Effector memory CD8-positive, alpha-beta T cell (primary cell): ENCODE data around the gene NEU3.
"Not testable (repeated sequence)": the region's sequence is repeated elsewhere in the genome, so short reads cannot be mapped to it uniquely, and the experiment has no call there.

ENCODE experiments used
- ATAC-seq: fragments of 150-1000 bp; cut with Tn5 transposase; replicated peaks from 2 replicates; pipeline ENCODE4 v1.10.0; 2021; ENCODE audit warnings: mild to moderate bottlenecking, moderate library complexity
- DNase-seq, 3 experiments: peaks; one replicate each; pipeline ENCODE4 v3.0.0; 2021
- H3K27ac Mint-ChIP-seq, 2 donors: one replicate each; pipeline ENCODE4 v1.8.0; 2022; ENCODE audit warnings: mild to moderate bottlenecking in 2 of 2, mixed read lengths in 2 of 2, moderate library complexity in 2 of 2
- H3K27me3 Mint-ChIP-seq, 2 donors: one replicate each; pipeline ENCODE4 v1.8.0; 2022; ENCODE audit warnings: mixed read lengths in 2 of 2
- H3K36me3 Mint-ChIP-seq: one replicate; pipeline ENCODE4 v1.8.0; 2022; ENCODE audit warnings: mild to moderate bottlenecking, moderate library complexity, mixed read lengths; ENCODE audit not compliant: insufficient read depth
- H3K4me1 Mint-ChIP-seq, 2 donors: one replicate each; pipeline ENCODE4 v1.8.0; 2022; ENCODE audit warnings: low read depth in 2 of 2, mixed read lengths in 2 of 2
- H3K4me3 Mint-ChIP-seq, 2 donors: one replicate each; pipeline ENCODE4 v1.8.0; 2022; ENCODE audit warnings: mild to moderate bottlenecking in 2 of 2, mixed read lengths in 2 of 2, moderate library complexity in 2 of 2
- H3K9me3 Mint-ChIP-seq, 2 donors: one replicate each; pipeline ENCODE4 v1.8.0; 2022; ENCODE audit warnings: mixed read lengths in 2 of 2

Gene NEU3

DNA sequence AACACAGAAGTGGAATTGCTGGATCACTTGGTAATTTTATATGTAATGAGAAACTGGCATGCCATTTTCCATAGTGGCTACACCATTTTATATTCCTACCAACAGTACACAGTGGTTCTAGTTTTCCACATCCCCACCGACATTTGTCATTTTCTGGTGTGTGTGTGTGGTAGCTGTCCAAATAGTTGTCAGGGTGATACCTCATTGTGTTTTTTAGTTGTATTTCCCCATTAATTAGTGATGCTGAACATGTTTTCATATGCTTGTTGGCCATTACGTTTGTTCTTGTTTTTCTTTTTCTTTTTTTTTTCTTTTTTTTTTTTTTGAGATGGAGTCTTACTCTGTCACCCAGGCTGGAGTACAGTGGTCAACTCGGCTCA is 12.2 kb downstream of the NEU3 start:
- ATAC-seq, result no peak
- H3K4me3 Mint-ChIP-seq, result no peak overlapping the region
- no peaks in the 10 kb centered on the region for H3K4me1 Mint-ChIP-seq
- H3K27me3 Mint-ChIP-seq, result no peaks in the 10 kb centered on the region
- peaks cover 11% of the 10 kb centered on the region for H3K36me3 Mint-ChIP-seq
- no peak overlapping the region for H3K27ac Mint-ChIP-seq
- no peak for DNase-seq
- no peaks in the 10 kb centered on the region for H3K9me3 Mint-ChIP-seq

DNA sequence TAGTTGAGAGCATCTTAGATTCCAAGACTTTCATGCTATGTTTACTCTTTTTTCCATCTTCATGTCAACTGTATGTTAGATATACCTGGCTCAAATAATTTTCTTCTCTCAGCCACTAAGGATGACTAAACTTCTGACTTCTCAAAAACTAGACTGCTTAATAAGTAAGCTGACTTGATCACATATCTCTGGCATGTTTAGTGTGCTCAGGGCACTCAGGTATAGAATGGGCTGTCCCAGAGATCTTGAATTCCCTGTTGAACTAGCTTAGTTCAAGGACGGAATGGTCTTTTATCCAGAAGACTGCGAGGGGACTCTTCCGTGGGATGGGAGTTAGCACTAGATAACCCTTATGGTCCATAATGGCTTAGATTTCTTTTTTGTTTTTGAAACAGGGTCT is 13.0 kb downstream of the NEU3 start:
- DNase-seq (no peak), ATAC-seq (no peak)
- H3K4me3 Mint-ChIP-seq, result no peak overlapping the region
- H3K4me1 Mint-ChIP-seq, result no peaks in the 10 kb centered on the region
- no peaks in the 10 kb centered on the region for H3K9me3 Mint-ChIP-seq
- no peak overlapping the region for H3K27ac Mint-ChIP-seq
- H3K27me3 Mint-ChIP-seq, result no peaks in the 10 kb centered on the region
- peaks cover 11% of the 10 kb centered on the region for H3K36me3 Mint-ChIP-seq

DNA sequence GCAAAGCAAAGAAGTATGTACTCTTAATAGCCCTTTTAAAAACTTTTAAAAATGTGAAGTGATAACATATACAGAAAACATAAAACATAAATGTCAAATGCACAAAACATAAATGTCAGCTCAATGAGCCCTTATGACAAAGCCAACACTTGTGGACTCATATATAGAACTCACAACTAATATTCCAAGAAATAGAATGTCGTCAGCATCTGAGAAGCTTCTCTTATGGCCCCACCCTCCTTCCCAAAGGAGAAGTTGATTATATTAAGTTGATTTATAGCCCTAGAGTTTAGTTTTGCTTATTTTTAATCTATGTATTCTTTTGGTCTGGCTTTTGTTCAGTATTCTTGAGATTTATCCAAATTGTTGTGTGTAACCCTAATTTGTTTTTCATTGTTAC is 13.8 kb downstream of the NEU3 start:
- H3K9me3 Mint-ChIP-seq, result no peaks in the 10 kb centered on the region
- ATAC-seq, result no peak
- no peaks in the 10 kb centered on the region for H3K27me3 Mint-ChIP-seq
- peaks cover 6% of the 10 kb centered on the region for H3K36me3 Mint-ChIP-seq
- no peak overlapping the region for H3K27ac Mint-ChIP-seq
- no peak for DNase-seq
- no peak overlapping the region for H3K4me3 Mint-ChIP-seq
- H3K4me1 Mint-ChIP-seq, result no peaks in the 10 kb centered on the region

DNA sequence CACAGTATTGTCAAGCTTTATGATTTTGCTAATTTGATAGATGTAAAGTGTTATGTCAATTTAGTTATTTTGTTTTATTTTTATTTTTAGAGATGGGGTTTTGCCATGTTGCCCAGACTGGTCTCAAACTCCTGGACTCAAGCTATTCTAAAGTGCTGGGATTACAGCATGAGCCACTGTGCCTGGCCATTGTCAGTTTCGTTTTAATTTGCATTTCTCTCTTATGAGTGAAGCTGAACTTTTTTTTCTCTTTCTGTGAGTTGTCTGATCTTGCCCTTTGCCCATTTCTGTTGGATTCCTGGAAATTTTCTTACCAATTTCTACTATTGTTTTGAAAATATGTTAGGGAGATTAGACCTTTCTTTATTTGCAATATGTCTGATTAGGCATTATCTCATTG is 15.5 kb downstream of the NEU3 start:
- Mint-ChIP-seq H3K9me3 (no peaks in the 10 kb centered on the region), H3K27ac (no peak overlapping the region), H3K4me1 (no peaks in the 10 kb centered on the region), H3K27me3 (no peaks in the 10 kb centered on the region), H3K36me3 (peaks cover 2% of the 10 kb centered on the region), H3K4me3 (no peak overlapping the region)
- no peak for ATAC-seq
- no peak for DNase-seq

DNA sequence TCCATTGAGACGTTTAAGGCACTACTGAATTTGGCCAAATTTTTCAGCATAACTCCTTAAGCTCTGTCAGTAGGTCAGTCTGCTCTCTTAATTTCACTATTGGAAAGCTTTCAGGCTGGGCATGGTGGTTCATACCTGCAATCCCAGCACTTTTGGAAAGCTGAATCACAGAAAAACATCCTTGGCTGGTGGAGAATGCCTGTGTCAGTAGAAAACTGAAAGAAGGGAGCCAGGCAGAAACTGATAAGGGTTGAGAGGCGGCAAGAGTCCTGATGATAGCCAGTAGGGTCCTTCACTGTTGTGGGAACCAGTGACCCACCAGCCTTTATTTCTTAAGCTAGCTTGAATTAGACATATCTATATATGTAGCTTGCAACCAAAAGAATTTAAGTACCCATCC is 22.6 kb downstream of the NEU3 start:
- peaks cover 4% of the 10 kb centered on the region for H3K36me3 Mint-ChIP-seq
- H3K4me1 Mint-ChIP-seq, result no peaks in the 10 kb centered on the region
- no peak overlapping the region for H3K27ac Mint-ChIP-seq
- DNase-seq (no peak), ATAC-seq (no peak)
- H3K9me3 Mint-ChIP-seq, result no peaks in the 10 kb centered on the region
- H3K27me3 Mint-ChIP-seq, result no peaks in the 10 kb centered on the region
- no peak overlapping the region for H3K4me3 Mint-ChIP-seq

DNA sequence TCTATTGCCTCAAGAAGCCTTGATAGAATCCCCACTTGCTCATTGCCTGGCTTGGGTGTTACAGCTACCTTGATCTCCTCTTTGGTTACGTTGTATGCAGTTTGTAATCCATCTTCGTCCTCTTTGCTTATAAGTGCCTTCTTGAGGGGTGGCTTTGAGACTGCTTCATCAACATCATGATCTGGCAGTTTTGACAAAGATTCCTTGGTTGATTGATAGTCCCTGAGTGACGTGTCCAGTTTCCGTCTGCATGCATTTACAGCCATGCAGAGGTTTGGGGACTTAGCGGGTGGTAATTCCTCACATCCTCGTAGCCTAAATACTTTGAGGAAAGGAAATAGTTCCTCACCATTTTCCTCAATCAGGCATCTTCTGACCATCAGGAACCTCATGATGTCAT is 23.1 kb downstream of the NEU3 start:
- H3K36me3 Mint-ChIP-seq, result peaks cover 4% of the 10 kb centered on the region
- DNase-seq, result no peak
- H3K4me3 Mint-ChIP-seq, result no peak overlapping the region
- H3K4me1 Mint-ChIP-seq, result no peaks in the 10 kb centered on the region
- H3K27me3 Mint-ChIP-seq, result no peaks in the 10 kb centered on the region
- H3K27ac Mint-ChIP-seq, result no peak overlapping the region
- ATAC-seq, result no peak
- H3K9me3 Mint-ChIP-seq, result no peaks in the 10 kb centered on the region

DNA sequence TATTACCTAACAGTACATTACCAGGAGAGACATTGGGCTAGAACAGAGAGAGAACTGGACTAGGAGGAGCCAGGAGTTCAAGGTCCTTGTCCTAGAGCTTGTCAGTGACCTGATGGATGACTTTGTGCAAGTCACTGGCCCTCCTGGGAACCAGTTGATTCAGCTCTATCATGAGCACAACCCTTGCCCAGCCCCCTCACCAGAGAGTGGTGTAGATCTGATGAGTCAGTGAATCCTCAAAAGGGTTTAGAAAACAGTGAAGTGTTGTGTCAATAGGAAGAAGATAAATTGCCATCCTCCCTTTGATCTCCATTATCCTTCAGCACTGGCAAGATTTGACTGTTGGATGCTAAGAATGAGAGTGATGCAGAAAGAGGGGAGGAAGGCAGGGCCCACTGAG is 24.3 kb downstream of the NEU3 start:
- DNase-seq, result no peak
- no peak overlapping the region for H3K4me3 Mint-ChIP-seq
- no peak for ATAC-seq
- H3K27me3 Mint-ChIP-seq, result no peaks in the 10 kb centered on the region
- H3K4me1 Mint-ChIP-seq, result no peaks in the 10 kb centered on the region
- H3K27ac Mint-ChIP-seq, result no peak overlapping the region
- no peaks in the 10 kb centered on the region for H3K9me3 Mint-ChIP-seq
- peaks cover 4% of the 10 kb centered on the region for H3K36me3 Mint-ChIP-seq

DNA sequence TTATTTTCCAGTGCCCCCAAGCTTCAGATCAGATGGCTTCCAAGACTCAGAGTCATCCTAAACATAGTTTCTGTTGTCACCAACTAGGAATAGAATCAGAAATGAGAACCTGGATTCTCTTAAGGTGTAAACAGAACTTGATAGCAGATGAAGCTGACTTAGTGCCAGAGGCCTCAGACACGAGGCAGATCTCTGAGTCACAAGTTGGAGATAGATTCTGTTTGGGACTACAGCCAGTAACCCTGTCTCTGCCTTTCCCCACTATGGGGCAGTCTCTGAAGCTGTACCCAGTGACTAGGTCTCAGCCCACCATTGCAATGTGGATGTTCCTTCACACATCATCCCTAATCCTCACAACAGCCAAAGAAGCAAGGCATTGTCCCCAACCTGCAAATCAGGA is 25.4 kb downstream of the NEU3 start:
- ATAC-seq, result no peak

DNA sequence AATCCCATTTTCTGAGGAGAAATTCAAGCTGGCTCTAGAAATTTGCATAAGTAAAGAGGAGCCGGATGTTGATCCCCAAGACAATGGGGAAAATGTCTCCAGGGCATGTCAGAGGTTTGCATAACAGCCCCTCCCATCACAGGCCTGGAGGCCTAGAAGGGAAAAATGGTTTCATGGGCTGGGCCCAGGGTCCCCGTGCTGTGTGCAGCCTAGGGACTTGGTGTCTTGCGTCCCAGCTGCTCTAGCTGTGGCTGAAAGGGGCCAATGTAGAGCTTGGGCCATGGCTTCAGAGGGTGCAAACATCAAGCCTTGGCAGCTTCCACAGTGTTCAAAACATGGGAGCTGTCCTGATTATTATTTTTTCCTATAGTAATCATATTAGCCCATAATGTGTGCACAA is 30.5 kb downstream of the NEU3 start:
- H3K4me3 Mint-ChIP-seq, DNase-seq, H3K9me3 Mint-ChIP-seq, ATAC-seq, H3K36me3 Mint-ChIP-seq, H3K27ac Mint-ChIP-seq, H3K27me3 Mint-ChIP-seq, H3K4me1 Mint-ChIP-seq: not testable (repeated sequence)

More for the DNA sequence above, 25.4 kb downstream of the NEU3 start:
- H3K27ac Mint-ChIP-seq, result no peak overlapping the region
- H3K27me3 Mint-ChIP-seq, result no peaks in the 10 kb centered on the region
- no peaks in the 10 kb centered on the region for H3K4me1 Mint-ChIP-seq
- peaks cover 0 to 2% of the 10 kb centered on the region in 2 donors for H3K9me3 Mint-ChIP-seq
- no peak overlapping the region for H3K4me3 Mint-ChIP-seq
- H3K36me3 Mint-ChIP-seq, result peaks cover 2% of the 10 kb centered on the region
- no peak for DNase-seq

DNA sequence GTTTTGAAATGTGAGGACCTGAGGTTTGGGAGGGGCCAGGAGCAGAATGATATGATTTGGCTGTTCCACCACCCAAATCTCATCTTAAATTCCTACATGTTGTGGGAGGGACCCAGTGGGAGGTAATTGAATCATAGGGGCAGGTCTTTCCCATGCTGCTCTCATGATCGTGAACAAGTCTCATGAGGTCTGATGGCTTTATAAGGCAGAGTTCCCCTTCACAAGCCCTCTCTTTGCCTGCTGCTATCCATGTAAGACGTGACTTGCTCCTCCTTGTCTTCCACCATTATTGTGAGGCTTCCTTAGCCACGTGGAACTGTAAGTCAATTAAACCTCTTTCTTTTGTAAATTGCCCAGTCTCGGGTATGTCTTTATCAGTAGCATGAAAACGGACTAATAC is 31.6 kb downstream of the NEU3 start:
- ATAC-seq, H3K27ac Mint-ChIP-seq, DNase-seq, H3K9me3 Mint-ChIP-seq, H3K36me3 Mint-ChIP-seq, H3K4me3 Mint-ChIP-seq, H3K27me3 Mint-ChIP-seq, H3K4me1 Mint-ChIP-seq: not testable (repeated sequence)

DNA sequence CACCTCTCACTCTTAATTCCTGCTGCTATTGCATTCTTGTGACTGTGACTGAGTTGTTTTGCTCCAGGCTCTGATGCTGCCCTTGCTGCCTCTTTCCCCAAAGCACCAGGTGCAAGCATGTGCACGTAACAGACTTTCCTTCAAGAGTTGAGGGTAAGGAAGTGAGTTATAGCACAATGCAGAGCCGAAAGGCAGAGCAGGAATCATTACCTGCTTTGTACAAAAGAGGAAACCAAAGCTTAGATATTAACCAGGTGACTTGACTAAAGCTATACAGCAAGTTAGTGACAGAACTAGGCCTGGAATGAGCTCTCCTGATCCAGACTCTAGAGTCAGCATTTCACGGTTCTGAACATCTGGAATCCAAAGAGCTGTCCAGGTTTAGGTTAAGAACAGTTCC is 33.6 kb downstream of the NEU3 start:
- H3K36me3 Mint-ChIP-seq, result no peaks in the 10 kb centered on the region
- no peak overlapping the region for H3K4me3 Mint-ChIP-seq
- DNase-seq, result no peak
- no peak overlapping the region for H3K27ac Mint-ChIP-seq
- H3K9me3 Mint-ChIP-seq, result peaks cover 0 to 2% of the 10 kb centered on the region in 2 donors
- no peaks in the 10 kb centered on the region for H3K4me1 Mint-ChIP-seq
- H3K27me3 Mint-ChIP-seq, result no peaks in the 10 kb centered on the region
- ATAC-seq, result no peak

DNA sequence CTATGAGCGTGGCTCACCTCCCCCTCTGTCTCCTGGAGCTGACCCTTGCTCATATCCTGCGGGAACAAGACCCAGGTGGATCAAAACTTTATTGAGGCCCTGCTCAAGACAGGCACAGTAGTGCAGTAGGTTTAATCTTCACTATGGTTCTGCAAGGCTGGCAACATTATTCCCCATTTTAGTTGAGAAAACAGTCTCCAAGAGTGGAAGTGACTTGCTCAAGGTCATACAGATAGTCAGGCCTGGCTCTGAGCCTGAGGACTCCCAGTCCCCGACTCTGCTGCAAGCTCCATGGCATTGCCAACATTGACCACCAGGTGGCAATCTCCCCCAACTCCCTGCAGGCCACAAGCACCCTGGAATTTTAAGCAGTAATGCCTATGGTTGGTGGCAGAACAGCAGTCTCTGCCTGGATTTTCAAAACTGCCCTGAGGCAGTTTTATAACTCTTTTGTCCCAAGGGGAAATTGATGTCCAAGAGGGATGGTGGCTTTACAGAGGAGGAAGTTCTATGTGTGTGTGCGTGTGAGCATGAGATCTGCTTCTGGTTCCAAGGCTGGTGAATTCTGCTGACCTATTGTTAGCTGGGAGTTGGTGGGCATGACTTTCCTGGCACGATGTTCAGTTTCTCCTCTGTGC is 34.1 kb downstream of the NEU3 start:
- H3K4me3 Mint-ChIP-seq, result no peak overlapping the region
- no peaks in the 10 kb centered on the region for H3K4me1 Mint-ChIP-seq
- no peaks in the 10 kb centered on the region for H3K27me3 Mint-ChIP-seq
- no peaks in the 10 kb centered on the region for H3K36me3 Mint-ChIP-seq
- H3K27ac Mint-ChIP-seq, result no peak overlapping the region
- H3K9me3 Mint-ChIP-seq, result peaks cover 0 to 2% of the 10 kb centered on the region in 2 donors
- ATAC-seq (peak; percentile 84), DNase-seq (peak; percentile 62 to 75 (median 67))

DNA sequence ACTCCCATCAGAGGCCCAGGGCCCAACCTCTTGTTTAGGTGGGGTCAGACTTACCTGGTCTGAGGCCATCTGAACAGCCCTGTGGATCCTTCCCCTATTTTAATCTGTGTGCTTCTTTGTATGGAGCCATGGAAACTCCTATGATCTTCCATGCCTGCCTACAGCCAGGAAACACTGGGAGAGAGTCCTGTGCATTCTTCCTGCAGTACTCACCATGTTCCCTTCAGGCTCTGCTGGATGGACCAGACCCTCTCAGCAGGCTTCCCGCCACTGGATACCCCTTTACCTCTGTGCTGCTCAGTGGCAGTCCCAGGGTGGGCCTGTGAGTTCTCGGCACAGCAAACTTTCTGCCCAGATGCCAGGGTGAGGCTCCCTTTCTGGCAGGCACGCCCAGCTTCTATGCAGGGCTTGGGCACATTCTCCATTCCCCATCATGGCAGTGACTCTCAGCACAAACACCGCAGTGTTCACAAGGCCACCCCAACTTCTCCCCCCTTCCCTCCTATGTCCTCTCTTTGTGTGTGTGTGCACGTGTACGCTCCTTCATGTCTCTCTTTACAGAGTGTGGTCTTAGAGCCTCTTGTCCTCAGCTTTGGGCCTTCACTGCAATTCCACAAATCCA is 34.8 kb downstream of the NEU3 start:
- DNase-seq (no peak), ATAC-seq (no peak)
- Mint-ChIP-seq H3K27ac (no peak overlapping the region), H3K9me3 (peaks cover 0 to 2% of the 10 kb centered on the region in 2 donors), H3K27me3 (no peaks in the 10 kb centered on the region), H3K4me3 (no peak overlapping the region), H3K4me1 (no peaks in the 10 kb centered on the region), H3K36me3 (no peaks in the 10 kb centered on the region)

DNA sequence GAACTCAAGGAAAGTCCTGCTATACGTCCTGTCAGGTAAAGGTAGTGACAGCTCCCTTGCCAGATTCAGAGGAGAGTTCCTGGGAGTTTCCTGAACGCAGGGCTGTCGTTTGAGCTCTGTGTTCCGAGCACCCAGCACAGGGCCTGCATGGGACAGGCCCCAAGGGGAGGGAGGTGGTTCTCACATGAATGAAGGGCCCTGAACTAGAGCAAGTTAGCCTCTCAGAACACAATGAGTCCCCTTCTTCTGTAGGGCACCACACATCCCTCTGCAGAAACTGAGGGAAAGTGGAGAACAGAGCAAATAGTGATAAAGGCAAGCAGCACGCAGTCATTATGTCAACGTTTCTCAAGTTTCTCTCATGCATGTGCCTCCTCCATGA is 35.3 kb downstream of the NEU3 start:
- H3K9me3 Mint-ChIP-seq, result no peaks in the 10 kb centered on the region
- H3K4me3 Mint-ChIP-seq, result no peak overlapping the region
- ATAC-seq, result no peak
- H3K27me3 Mint-ChIP-seq, result no peaks in the 10 kb centered on the region
- no peaks in the 10 kb centered on the region for H3K36me3 Mint-ChIP-seq
- no peaks in the 10 kb centered on the region for H3K4me1 Mint-ChIP-seq
- no peak overlapping the region for H3K27ac Mint-ChIP-seq
- DNase-seq, result no peak
